SK-N-MC (cell line): ENCODE results near the gene TRIM45.

Experiments used
- EZH2 ChIP-seq: fragments of 200-600 bp; sonication (generic); IDR thresholded peaks from one replicate; pipeline ENCODE4 v1.6.1; 2017; ENCODE audit warnings: antibody characterized with exemption
- FOXP2 ChIP-seq: optimal IDR thresholded peaks from 2 replicates; pipeline ENCODE3; 2011; ENCODE audit warnings: mild to moderate bottlenecking, moderate library complexity; ENCODE audit not compliant: insufficient read depth; ENCODE audit errors: extremely low read length, control extremely low read depth
- POLR2AphosphoS5 ChIP-seq: IDR thresholded peaks from 2 replicates; pipeline ENCODE4 v1.6.1; 2012; ENCODE audit warnings: mild to moderate bottlenecking, low read depth, low read length, borderline replicate concordance

DNA sequence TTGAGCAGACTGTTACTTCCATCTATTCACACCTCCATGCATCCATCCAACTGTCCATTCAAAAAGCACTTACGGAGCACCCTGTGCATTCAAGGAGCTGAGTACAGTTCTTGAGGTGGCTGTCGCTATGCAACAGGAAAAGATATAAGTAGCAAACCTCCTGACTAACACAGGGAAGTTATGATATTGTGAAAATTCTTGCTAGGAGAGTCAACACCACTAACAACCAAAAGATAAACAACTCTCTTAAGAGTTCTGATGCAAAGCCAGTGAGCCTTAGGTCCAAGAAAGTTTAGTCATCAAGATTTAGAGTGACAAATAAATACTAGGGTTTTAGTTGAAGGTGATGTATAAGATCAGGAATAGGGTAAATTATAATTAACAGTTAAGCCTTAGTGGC, 44.5 kb upstream of the TRIM45 start:
- no peak for TF ChIP-seq POLR2AphosphoS5
- no peak for TF ChIP-seq EZH2
- TF ChIP-seq FOXP2, result no peak
